Activated CD8-positive, alpha-beta memory T cell treated with anti-CD3 and anti-CD28 coated beads for 1 hour (primary cell): Measurements from ENCODE around the gene DPF3.

Source experiments
- DNase-seq, 2 donors: peaks; one replicate each; pipeline ENCODE4 v3.0.0-alpha.2; 2020; ENCODE audit warnings: low read depth in 1 of 2; ENCODE audit errors: extremely low read depth in 1 of 2

The DPF3 gene

DNA sequence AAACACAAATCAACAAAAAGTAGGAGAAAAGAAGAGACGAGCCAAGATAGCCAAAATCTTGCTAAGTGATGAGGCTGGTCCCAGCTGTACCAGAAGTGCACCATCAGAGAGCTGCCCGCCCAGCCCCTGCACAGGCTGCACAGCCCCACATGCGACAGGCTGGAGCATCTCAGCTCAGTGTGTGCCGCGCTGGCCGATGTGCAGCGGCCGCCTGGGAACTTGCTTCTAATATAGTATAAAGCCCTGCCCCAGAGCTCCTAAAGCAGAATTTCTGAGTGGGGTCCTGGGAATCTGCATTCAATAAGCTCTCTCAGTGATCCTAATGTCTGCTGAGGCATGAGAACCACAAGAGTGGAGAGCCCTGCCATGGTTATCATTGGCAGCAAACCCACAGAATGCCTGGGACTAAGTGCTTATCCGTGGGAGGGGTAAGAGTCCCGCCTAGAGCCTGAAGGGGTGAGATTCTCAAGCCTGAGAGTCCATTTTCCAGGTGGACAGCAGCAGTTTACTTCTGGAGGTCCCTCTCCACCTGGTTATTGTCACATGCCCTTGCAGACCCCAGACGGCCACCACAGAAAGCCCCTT, 171.6 kb downstream of the DPF3 start:
- DNase-seq = no peak

GRCh38 chr14:72721083-72721482, 172.8 kb downstream of the DPF3 start:
- DNase-seq = no peak

DNA sequence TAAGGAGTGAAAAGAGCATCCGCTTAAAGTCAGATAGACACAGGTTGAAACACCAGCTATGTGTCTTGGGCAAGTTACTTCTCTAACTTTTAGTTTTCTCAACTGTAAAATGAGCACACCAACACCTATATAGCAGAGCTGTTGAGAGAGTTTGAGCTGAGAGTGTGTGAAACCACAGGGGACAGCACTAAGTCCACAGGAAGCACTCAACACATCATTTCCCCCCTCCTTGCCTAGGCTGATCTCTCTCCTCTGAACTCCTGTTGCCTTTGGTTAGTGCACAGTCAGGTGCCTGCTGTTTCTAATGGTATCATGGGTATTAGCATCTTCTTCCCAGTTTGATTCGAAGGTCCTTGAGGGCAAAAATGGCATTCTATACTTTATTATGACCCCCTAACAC, 176.7 kb downstream of the DPF3 start:
- no peak for DNase-seq

DNA sequence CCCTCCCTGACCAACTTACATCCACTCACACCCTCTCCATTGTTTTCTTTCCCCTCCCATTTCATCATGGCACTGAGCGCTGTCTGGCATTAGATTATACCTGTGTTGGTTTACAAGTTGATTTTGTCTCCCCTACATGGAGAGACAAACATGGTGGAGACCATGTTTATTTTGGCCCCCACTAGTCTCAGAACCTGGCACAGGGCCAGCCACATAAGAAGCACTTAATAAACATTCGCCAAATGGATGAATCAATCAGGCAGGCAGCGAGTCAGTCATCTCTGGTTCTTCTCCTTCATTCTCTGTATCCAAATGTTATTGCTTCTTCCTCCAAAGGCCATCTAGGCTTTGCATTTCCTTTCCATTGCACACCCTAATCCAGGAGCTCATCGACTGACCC, 177.4 kb downstream of the DPF3 start:
- no peak for DNase-seq

- no peak for DNase-seq
These were observed 178.1 kb downstream of the DPF3 start for GRCh38 chr14:72715850-72716228.

DNA sequence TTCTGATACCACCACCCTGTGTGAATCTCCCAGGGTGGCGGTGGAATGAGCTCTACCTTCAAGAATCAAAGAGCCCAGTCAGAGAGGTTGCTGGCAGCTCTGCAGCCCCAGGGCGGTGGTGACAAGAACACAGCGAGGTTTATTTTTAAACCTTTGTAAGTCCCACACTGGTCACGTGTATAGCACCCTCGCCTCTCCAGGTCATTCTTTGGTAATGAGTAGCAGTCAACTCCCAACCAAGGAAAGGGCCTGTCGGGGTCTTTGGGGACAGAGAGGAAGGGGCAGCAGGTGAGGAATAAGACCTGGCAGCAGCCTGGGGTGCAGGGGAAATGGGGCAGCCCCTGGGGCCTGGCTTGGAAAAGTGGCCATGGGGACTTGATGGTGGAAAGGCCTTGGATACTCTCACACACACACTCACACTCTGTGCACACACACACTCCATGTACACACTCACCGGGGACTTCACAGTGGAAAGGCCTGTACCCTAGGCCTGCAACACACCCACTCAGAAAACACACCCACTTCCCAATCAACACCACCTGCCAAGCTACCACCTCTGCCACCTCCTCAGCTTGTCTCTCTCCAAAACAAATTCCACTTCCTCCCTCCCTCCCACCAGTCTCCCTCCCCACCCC, 178.6 kb downstream of the DPF3 start:
- no peak for DNase-seq

GRCh38 chr14:72714871-72715214, 179.1 kb downstream of the DPF3 start:
- no peak for DNase-seq

GRCh38 chr14:72714094-72714493, 179.8 kb downstream of the DPF3 start:
- peak; percentile 4 to 11 for DNase-seq

- no peak for DNase-seq
These were observed 182.0 kb downstream of the DPF3 start for GRCh38 chr14:72711936-72712335.

DNA sequence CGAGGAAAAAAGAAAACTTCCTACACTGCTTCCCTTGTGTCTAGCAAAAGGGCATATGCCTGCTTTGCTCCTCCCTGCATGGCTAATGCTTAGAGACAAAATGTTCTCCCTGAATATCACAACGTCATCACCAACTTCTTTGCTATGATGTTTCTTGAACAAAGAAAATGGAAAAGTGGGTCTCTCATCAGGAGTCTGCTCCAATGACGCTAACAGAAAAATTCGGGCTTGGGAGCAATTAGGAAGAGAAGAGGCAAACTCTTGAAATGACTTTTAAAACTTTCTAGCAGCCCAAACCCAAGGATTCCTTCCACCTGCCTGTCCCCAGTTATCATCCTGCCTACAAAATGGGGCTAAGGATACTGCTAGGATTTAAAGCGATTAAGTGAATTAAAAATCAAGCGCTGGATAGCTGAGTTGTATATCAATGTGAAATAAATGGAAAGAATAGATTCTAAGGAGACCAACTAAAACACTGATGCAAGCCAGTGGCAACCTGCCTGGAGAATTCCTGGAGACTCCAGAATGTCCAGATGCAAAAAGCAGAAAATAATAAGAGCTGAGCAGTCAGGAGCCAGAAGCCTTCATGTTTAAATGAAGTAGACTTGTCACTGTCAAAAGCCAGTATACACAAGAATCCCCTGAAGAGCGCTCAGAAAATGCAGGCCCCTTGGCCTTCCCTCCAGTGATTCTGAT, 183.8 kb downstream of the DPF3 start:
- DNase-seq = no peak

DNA sequence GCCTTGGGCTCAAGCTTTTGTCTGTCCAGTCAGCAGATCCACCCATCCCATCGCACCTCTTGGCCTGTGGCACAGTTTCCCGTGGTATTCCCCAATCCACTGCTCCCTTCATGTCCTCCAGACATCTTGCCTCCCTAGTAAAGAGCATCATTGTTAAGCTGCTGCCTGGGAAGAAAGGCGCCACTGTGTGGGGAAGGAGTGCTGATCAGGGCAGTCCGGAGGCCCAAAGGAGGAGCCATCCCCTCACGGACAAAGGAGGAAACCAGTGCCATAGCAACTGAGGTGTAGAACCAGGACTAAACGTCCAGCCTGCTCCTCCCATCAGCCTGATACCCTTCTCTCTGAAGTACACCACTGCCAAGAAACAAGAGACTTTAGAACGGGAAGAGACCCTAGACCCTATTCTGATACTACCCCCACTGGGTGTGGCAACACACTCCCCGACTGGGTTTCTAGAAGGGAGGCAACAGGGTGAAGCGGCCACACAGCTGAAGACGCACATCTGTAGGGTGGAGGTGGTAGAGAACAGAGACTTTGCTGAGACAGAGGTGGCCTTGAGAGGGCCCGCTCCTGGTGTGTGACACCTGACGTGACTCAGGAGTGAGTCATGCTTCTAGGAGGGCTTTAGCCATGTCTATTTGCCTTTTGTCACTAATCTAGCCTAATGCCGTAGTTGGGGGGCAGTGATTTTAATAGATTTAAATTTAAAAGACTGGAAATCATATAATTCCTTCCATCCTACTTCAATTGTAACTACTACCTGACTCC, 185.0 kb downstream of the DPF3 start:
- no peak for DNase-seq

- DNase-seq = no peak
These were observed 185.7 kb downstream of the DPF3 start for GRCh38 chr14:72708222-72708621.

DNA sequence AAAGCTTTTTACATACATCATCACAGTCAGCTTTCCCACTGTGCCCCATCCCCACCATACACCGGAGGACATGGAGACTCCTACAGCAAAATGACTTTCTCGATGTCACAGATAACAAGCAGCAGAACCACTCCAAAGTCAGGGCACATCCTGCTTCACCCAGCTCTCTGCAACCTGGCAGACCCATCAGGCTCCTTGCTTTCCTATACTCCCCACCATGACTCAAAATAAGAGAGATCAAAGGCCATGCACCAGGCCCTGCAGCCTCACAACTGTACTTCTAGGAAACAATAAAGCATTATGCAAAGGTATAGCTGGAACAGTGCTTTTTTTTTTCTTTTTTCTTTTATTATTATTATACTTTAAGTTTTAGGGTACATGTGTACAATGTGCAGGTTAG, 187.4 kb downstream of the DPF3 start:
- no peak for DNase-seq

DNA sequence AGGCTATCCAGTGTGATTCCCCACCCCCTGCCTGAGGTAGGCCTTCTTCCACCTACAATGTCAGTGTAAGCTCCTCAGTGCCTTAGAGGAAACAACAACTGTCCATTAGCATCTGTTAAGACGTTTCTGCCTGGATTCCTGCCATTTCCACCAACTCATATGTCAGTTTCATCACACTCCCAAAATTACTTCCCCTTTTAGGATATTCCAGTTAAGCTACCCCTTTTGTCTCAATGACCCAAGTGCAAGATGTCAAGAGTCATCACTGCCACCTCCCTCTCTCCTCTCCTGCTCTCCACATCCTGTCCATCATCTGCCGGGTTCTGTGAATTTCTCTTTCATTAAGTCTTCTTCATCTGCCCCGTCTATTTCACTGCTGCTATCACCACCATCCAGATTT, 189.4 kb downstream of the DPF3 start:
- DNase-seq = no peak

DNA sequence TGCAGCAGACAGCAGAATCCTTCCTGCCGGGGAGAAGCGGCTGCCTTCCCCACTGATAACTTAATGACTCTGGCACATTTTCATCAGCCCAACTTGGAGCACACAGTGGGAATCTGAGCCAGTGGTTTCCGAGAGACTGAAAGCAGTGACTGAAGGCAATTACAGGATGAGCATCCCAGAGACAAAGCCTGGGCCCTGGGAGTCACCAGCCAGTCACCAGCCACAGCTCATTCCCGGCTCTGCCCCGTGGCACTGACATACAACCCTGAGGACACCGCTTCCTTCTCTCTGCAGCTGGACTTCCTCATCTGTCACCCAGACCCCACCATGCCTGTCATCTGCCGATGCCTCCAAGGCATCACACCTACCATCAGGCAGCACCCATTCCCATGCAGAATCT, 192.3 kb downstream of the DPF3 start:
- no peak for DNase-seq

DNA sequence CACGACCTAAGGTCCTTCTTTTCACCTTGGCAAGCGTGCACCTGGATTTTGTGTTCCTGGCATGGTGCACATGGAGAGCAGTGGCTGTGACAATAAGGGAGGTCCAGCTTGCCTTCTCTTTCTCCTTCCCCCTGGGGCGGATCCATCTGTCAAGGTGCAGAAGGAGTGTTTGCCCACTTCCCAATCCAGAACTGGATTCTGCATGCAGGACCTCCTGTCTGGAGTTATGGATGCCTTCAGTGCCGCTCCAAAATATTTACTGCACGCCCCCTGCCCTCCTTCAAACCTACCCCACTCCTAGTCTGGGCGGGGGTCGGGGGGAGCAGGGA, 192.7 kb downstream of the DPF3 start:
- DNase-seq = no peak

- no peak for DNase-seq
These were observed 193.3 kb downstream of the DPF3 start for GRCh38 chr14:72700338-72701236.

- no peak for DNase-seq
These were observed 194.0 kb downstream of the DPF3 start for GRCh38 chr14:72699852-72700257.

GRCh38 chr14:72699443-72699842, 194.5 kb downstream of the DPF3 start:
- no peak for DNase-seq

DNA sequence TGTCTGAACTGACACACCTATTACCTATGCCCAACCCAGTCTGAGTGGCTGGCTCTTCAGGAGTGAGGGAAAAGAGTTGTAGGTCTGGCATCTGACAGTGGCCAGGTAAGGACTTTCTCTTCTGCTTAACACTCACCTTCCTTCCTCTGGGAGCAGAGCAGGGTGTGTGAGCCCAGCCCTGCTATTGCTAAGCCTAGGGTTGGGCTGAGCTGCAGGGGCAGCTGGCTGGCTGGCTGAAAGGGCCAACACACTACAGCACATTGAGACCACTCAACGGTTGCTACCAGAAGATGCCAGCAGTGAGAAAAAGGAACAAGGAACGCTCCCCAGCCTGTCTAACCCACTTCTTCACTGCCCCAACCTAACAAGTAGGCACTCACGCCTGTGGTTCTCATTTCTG, 201.2 kb downstream of the DPF3 start:
- DNase-seq = no peak

GRCh38 chr14:72690324-72690723, 203.6 kb downstream of the DPF3 start:
- DNase-seq = no peak
